Gastroesophageal sphincter (tissue), 3 donors: ENCODE data around the gene IKZF2.

Source experiments
- EP300 ChIP-seq: sonication (generic); formaldehyde crosslinking; IDR thresholded peaks from one replicate; pipeline ENCODE4 v1.6.1; 2017; ENCODE audit warnings: antibody characterized with exemption, mild to moderate bottlenecking
- POLR2A ChIP-seq, 2 donors: fragments of 450-650 bp; IDR thresholded peaks; one replicate each; pipeline ENCODE4 v1.6.1; 2017; ENCODE audit warnings: antibody characterized with exemption in 2 of 2, mild to moderate bottlenecking in 2 of 2, moderate library complexity in 1 of 2
- POLR2AphosphoS5 ChIP-seq: sonication (generic); formaldehyde crosslinking; IDR thresholded peaks from one replicate; pipeline ENCODE4 v1.6.1; 2017; ENCODE audit warnings: antibody characterized with exemption
- TF ChIP-seq, protein P1 (sequence below), 4 experiments: fragments of 200-600 bp in 2 of 4; fragments of 450-650 bp in 2 of 4; sonication (generic) in 1 of 4; IDR thresholded peaks; one replicate each; pipeline ENCODE4 v1.5.1; 2017 to 2019; ENCODE audit warnings: antibody characterized with exemption in 4 of 4, mild to moderate bottlenecking in 2 of 4, moderate library complexity in 2 of 4

DNA sequence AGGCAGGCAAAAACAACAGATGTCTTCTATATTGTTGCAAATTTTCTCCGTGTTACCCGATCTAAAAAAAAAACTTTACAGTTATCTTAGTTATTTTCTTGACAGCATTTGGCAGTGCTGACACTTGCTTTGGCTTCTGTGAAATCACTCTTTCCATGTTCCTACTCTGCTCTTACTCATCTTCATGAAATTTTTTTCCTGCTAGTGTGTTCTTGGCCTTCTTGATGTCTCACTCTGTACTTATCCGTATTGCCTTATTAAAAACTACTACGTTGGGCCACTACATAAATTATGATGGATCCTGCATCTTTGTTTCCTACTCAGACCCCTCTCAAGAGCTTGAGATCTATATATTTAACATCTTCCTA is 134.4 kb downstream of the IKZF2 start:
- TF ChIP-seq POLR2A (IDR thresholded peaks at IDR 0.05) (no peak), EP300 (no peak), POLR2AphosphoS5 (no peak)
- TF ChIP-seq, protein P1, sequence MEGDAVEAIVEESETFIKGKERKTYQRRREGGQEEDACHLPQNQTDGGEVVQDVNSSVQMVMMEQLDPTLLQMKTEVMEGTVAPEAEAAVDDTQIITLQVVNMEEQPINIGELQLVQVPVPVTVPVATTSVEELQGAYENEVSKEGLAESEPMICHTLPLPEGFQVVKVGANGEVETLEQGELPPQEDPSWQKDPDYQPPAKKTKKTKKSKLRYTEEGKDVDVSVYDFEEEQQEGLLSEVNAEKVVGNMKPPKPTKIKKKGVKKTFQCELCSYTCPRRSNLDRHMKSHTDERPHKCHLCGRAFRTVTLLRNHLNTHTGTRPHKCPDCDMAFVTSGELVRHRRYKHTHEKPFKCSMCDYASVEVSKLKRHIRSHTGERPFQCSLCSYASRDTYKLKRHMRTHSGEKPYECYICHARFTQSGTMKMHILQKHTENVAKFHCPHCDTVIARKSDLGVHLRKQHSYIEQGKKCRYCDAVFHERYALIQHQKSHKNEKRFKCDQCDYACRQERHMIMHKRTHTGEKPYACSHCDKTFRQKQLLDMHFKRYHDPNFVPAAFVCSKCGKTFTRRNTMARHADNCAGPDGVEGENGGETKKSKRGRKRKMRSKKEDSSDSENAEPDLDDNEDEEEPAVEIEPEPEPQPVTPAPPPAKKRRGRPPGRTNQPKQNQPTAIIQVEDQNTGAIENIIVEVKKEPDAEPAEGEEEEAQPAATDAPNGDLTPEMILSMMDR (IDR thresholded peaks at IDR 0.05) = no peak
